Activated T-helper 1 cell treated with Interleukin-2 at 50 U/mL for 16 hours (primary cell): ENCODE data around the gene ADORA2A.

Source experiments
- DNase-seq: peaks from one replicate; pipeline ENCODE4 v3.0.0-alpha.2; 2020; ENCODE audit warnings: low read depth

ADORA2A gene

GRCh38 chr22:24418786-24419474, 8.5 kb upstream of the ADORA2A start:
- DNase-seq = no peak

GRCh38 chr22:24419475-24419850, 7.9 kb upstream of the ADORA2A start:
- no peak for DNase-seq

- no peak for DNase-seq
Measured at GRCh38 chr22:24420072-24420976, 7.1 kb upstream of the ADORA2A start.

- DNase-seq = no peak
Measured at GRCh38 chr22:24420977-24421343, 6.4 kb upstream of the ADORA2A start.

- no peak for DNase-seq
Measured at GRCh38 chr22:24421428-24421931, 5.9 kb upstream of the ADORA2A start.

GRCh38 chr22:24422102-24422665, 5.2 kb upstream of the ADORA2A start:
- DNase-seq = no peak

GRCh38 chr22:24423519-24424000, 3.8 kb upstream of the ADORA2A start:
- peak; percentile 41 for DNase-seq

- DNase-seq = no peak
Measured at GRCh38 chr22:24424001-24424900, 3.1 kb upstream of the ADORA2A start.

- DNase-seq = no peak
Measured at GRCh38 chr22:24424901-24425775, 2.3 kb upstream of the ADORA2A start.

GRCh38 chr22:24426436-24426835, 963 bp upstream of the ADORA2A start:
- no peak for DNase-seq

GRCh38 chr22:24426851-24427499, 424 bp upstream of the ADORA2A start:
- DNase-seq = no peak

GRCh38 chr22:24428751-24429410, 1.5 kb downstream of the ADORA2A start:
- DNase-seq = no peak

GRCh38 chr22:24429411-24430365, 2.3 kb downstream of the ADORA2A start:
- peak; percentile 46 for DNase-seq

GRCh38 chr22:24430431-24431308, 3.3 kb downstream of the ADORA2A start:
- no peak for DNase-seq

- no peak for DNase-seq
Measured at GRCh38 chr22:24431309-24432034, 4.1 kb downstream of the ADORA2A start.

- no peak for DNase-seq
Measured at GRCh38 chr22:24432059-24432853, 4.9 kb downstream of the ADORA2A start.
